Activated T-cell treated with anti-CD3 and anti-CD28 coated beads for 1 hour (primary cell): ENCODE results near the gene ACVR1C.
"Not testable (repeated sequence)": the region's sequence is repeated elsewhere in the genome, so short reads cannot be mapped to it uniquely, and the experiment has no call there.

ENCODE experiments used
- DNase-seq: peaks from one replicate; pipeline ENCODE4 v3.0.0-alpha.2; 2020; ENCODE audit warnings: low read depth

ACVR1C gene

DNA sequence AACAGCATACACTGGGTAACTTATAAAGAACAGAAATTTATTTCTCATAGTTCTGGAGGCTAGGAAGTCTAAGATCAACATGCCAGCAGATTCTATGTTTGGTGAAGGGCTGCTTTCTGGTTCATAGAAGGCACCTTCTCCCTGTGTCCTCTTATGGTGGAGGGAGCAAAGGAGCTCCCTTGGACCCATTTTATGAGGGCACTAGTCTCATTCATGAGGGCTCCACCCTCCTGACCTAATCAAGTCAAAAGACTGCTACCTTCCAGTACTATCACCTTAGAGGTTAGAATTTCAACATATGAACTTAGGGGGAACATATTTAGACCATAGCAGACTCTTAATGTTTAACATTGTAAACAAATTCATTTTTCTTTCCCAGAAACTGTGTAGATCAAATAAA lies 54.5 kb downstream of the ACVR1C start:
- DNase-seq = no peak

DNA sequence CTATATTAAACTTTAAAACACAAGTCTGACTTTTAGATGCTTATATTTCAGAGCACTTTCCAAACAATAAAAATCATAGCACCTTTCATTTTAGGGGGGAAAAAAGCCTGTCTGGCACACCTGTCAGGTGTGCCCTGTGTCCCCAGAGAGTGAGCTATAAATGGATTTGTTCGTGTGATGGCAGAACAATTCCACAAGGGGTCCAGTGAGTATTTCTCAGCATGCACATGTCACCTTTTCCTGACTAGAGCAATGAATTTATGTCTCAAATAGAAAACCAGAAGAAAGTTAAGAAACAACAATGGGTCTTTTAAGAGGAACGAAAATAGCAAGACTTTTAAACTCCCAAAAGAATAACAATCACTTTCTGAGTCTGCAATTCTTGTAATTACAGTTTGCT lies 55.9 kb downstream of the ACVR1C start:
- no peak for DNase-seq

DNA sequence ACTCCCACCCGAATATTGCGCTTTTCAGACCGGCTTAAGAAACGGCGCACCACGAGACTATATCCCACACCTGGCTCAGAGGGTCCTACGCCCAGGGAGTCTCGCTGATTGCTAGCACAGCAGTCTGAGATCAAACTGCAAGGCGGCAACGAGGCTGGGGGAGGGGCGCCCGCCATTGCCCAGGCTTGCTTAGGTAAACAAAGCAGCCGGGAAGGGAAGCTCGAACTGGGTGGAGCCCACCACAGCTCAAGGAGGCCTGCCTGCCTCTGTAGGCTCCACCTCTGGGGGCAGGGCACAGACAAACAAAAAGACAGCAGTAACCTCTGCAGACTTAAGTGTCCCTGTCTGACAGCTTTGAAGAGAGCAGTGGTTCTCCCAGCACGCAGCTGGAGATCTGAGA lies 62.0 kb downstream of the ACVR1C start:
- DNase-seq = not testable (repeated sequence)

DNA sequence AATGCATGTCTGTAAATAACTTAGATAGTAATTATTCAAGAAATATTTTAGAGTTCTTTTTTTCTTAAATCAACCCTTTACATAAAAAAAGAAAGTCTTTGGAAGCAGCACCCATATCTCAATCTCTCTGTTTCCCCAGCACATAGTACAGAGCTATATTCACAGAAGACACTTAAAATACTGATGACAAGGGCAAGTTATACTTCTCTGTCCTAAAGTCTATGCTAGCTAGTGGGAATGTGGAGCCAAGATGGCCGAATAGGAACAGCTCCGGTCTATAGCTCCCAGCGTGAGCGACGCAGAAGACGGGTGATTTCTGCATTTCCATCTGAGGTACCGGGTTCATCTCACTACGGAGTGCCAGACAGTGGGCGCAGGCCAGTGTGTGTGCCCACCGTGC lies 62.6 kb downstream of the ACVR1C start:
- DNase-seq = not testable (repeated sequence)

DNA sequence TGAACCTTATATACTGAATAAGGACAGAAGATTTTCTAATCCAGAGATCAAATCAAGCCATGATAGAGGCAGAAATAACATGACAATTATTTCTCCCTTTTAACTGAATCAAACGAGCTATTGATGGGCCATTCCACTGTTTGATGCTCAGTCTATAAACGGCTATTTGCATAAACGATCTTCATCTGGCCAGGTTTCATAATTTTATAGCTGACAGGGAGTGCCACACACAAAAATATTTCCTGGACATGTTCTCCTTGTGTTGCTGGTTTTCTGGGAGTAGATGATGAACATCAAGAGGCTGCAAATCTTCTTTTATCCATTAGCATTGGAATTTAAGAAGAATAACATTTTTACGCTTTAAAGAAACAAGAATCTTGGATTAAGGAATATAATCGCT lies 63.1 kb downstream of the ACVR1C start:
- DNase-seq = no peak

DNA sequence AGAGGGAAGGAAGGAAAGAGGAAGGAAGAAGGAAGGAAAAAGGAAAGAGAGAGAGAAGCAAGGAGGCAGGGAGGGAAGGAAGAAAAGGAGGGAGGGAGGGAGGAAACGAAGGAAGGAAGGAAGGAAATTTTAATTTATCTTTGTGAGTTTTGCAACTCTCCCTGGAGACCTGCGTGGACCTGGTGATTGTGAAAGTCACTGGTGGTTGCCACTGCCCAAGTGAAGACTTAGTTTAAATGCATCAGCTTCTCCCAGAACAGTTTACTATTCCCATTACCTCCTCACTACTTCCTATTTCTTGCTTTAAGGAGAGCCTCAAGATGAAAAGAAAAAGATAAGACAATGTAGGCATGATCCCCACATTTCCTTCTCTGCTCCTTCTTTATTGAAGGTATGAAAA lies 68.8 kb downstream of the ACVR1C start:
- no peak for DNase-seq

DNA sequence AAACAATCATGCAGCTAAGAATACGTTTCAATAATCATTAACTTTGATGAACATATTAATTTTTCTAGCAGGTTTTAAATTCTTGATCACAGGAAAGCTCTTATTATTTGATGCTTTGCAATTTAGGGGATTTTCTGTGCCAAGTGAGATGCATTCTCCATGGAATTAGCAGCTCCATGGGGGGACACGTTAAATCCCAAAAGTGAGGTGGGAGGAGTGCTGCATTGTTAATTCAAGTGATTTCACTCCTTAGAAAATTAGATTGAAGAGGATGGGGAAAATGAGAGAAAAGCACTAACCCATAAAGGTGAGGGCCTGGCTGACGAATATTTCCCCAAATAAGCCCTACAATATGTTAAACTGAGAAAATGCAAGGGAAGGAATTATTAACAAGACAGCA lies 69.2 kb downstream of the ACVR1C start:
- DNase-seq = no peak

DNA sequence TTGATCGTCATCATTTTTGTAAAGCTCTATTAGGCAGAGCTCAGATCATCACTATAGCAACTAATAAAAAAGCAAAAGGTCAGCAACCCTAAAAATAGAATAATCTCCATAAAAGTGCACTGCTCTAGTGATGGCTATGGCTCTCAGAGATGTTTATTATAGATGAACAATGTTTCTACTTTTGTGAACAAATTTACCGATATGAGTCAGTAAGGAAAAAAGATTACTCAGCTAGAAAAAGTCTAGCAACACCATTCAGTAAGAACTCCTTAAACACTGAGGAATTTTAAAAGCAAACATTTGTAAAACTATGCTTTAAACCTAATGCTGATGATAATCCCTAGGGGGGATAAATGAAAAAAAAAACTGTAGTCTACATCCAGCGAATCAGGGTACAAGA lies 69.6 kb downstream of the ACVR1C start:
- DNase-seq = no peak

DNA sequence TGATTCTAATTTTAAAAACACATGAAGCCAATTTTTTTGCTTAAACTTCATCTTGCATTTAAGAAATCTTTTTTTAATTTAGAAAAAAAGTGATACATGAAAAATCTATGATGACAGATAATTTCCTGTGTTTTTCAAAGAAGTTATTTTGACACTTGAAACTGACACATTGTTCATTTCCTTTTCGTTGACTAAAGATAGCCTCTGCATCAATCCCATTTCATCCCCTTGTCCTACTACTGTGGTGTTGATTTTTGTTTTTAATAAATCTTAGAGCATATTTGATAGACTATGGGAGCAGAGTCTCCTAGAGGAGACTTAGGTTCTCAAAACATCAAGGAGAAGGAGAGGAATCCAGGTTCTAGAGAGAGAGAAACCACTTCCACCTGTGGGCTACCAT lies 70.9 kb downstream of the ACVR1C start:
- no peak for DNase-seq

DNA sequence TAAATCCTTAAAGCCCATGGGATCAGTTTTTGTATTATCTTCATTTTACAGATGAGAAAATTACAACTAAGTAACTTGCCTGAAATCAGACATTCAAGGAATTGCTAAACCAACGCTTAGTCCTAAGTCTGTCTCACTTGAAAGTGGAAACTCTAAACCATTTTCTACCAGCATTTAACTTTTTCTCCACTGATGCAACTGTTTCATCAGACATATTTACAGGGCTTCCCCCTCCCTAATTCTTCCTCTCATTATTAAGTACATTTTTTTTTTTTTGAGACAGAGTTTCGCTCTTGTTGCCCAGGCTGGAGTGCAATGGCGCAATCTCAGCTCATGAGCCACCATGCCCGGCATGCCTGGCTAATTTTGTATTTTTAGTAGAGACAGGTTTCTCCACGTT lies 88.6 kb downstream of the ACVR1C start:
- no peak for DNase-seq

DNA sequence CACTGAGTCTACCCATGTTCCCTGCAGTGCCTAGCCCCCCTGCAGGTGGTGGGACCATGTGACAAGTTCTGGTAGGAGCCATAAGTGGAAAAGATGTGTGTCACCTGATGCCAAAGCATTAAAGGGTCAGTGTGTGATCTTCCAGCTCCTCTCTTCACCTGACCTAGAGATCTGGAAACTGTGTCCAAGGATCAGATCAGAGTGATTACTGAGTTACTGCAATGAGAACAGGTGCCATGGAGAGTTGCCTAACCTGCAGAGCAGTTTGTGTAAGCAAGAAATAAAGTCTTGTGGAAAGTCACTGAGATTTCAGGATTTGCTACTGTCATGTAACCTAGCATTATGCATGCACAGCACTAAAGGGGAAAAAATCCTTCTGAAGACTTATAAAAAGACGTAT lies 90.6 kb downstream of the ACVR1C start:
- no peak for DNase-seq

DNA sequence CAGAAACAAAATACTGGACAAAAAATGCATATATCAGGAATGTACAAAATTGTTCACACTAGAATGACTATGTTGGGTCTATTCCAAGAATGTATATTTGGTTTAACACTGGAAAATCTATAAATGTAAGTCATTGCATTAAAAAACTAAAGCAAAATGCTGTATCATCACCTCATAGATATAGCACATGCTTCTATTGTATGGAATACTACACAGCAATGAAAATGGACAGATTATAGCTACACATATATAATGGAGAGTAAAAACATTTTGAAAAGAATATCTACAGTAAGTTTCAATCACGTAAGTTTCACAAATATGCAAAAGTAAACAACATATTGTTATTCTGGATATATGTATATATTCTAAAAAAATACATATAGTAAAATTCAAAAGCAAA lies 91.8 kb downstream of the ACVR1C start:
- DNase-seq = no peak

DNA sequence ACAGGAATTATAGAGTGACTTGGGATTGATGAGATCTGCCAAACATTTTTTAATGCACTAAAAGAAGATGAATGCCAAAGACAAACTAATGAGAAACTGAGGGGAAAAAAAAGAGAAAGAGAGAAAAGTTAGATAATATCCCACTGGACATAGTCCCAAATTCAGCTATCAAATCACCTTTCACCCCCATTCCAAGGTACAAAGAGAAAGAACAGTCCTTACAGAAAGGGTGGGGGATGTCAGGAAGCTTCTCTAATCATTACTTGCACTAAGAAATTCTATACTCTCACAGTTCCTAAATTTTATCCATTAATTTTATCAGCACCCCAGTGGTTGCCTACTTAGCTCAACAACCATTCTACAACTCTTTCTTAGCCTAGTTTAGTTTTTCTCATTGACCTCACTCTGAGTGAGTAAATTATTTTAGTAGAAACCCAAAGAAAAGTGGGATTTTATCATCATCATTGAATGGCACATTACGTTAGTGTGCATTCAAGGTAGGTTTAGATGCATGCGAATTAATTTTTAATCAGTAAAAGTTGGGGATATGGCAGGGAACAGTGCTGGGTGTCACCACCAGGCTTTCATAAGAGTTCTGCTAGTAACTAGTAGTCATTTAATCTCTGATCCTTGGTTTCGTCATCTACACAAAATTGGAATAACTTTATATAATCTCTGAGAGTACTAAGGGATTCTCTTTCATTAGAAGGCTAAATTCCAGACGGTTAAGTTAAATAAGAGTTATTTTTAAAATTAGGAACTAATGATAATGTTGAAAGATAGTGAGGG lies 99.5 kb downstream of the ACVR1C start:
- no peak for DNase-seq

DNA sequence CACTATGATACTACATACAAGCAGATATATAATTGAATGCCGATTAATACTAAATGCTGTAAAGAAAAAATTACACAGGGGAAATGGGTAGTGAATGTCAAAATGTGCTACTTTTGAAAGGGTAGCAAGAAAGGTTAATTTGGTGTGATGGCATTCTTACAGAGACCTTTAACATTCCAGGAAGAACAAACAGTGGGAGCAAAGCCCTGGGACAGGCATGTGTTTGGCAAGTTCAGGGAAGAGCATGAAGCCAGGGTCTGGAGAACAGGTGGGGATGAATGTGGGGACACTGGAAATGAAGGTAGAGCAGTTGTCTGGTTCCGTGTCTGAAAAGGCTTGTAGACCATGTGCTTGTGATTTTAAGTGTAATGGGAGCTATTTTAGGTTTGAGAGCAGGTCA lies 102.6 kb downstream of the ACVR1C start:
- no peak for DNase-seq

DNA sequence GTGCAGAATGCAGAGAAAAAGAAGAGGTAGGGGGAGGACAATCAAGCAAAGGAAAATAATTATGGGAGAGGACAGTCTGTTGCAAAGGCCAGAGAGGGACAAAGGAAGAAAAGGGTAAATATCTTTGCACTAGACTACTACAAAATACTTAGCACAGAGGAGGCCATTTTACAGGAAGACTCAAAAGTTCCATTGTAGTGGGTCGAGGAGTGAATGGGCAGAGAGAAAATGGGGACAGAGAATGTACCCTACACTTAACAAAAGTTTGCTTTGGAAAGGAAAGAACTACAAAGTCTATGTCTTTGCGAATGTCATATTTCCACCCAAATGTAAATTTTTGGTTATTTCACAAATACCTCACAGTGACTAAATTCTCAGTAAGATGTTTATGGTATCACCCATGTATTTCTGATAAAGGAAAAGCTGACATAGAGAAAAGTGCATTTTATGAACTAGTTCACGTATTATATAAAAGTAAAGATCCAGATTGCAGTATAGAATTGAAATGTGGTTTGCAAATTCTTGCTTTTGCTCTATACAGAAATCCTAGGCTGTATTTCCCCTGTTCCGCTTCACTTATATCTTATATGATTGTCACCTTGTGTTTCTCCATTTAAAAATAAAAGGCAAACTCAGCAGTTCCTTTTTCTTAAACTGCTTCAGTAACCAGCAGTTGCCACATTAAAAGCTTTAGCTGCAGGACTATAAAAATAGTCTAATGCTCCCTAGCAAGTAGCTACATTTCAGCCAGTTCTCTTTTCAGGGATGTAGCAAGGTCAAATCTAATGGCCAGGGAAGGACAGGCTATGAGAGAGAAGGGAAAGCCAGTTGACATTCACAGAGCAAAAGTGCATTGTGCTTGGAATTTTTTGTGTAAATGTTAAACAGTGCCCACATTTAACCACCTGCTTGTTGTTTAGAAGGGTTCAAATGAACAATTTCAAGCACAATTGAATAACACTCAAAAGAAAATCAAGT lies 105.1 kb downstream of the ACVR1C start:
- no peak for DNase-seq

DNA sequence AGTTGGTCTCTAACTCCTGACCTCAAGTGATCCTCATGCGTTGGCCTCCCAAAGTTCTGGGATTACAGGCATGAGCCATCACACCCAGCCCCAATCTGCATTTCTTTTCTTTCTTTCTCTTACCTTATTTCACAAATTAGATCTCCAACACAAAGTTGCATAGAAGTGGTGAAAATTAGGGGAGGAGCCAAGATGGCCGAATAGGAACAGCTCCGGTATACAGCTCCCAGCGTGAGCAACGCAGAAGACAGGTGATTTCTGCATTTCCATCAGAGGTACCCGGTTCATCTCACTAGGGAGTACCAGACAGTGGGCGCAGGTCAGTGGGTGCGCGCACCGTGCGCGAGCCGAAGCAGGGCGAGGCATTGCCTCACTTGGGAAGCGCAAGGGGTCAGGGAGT lies 113.7 kb downstream of the ACVR1C start:
- DNase-seq = not testable (repeated sequence)

DNA sequence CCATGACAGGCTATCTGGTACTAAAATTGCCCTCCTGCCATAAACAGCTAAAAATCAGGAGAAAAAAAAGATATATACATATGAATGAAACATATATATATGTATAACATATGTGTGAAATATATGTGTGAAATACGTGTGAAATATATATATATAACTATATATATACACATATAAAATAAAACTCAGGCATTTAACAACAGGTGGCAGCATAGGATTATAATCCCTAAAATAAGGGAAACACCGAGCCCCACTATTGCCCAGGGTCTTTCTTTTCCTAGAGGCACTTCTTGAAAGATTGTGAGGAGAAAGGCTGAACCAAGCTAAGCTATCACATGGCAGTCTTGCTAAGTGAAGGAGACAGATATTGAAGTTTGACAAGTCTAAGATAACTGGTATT lies 118.9 kb downstream of the ACVR1C start:
- DNase-seq = no peak

DNA sequence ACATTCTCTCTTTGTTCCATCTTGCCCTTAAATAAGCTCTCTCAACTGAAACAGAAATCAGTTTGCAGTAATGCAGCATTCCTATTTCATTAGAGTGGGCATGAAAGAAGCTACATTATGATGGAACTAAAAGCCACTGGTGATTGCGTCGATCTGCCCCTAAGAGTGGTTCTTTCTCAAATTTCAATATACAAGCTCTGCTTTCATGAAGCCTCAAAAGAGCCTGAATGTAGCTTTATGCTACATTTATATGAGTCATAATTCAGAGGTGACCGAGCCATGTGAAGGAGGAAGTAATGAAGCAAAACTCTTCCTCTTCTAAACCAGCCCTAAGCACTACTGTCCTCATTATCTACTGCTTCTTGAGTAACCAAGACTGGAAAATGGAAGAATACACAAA lies 120.0 kb downstream of the ACVR1C start:
- DNase-seq = no peak

DNA sequence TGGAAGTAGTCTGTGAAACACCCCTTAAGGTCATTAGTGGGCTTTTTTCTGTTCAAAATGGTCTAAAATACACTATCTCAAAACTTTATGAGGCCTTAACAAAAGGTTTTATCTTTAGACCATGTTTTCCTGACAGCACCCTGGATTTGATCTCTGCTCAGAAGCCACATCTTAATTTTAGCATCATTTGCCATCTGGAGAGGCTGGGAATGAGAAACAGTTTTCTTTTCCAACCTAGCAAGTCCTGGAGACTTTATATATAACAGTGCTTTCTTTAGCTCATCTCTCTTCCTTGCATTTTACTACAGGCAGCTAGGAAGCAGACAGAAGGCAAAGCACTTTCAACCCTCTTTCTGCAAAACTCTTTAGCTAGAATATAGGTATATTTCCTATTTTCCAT lies 122.1 kb downstream of the ACVR1C start:
- DNase-seq = no peak

DNA sequence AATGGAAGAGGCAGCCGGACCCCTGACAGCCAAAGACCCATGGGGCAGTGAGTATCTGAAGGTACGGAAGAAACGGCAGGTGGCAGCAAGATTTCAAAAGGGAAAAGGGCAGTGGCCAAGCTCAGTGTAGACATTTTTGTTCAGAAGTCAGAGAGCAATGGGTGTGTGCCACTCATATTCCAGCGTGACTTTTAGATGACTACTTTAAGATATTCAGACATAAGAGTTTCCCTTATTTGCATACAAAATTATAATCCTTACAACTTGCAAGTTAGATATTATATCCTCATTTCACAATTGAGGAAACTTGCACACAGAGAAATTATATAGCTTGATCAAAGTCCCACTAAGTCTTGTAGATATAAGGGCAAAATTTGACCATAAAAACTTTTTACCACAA lies 124.0 kb downstream of the ACVR1C start:
- no peak for DNase-seq

DNA sequence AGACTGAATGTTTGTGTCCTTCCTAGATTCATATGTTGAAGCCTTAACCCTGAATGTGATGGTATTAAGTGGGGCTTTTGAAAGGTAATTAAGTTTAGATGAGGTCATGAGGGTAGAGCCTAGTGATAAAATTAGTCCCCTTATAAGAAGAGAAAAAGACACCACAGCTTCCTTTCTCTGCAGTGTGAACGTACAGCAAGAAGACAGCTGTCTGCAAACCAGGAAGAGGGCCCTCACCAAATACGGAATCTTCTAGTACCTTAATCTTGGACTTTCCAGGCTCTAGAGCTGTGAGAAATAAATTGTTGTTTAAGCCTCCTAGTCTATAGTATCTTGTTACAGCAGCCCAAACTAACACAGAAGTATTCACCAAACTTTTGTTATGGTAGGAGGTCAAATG lies 127.6 kb downstream of the ACVR1C start:
- DNase-seq = no peak

DNA sequence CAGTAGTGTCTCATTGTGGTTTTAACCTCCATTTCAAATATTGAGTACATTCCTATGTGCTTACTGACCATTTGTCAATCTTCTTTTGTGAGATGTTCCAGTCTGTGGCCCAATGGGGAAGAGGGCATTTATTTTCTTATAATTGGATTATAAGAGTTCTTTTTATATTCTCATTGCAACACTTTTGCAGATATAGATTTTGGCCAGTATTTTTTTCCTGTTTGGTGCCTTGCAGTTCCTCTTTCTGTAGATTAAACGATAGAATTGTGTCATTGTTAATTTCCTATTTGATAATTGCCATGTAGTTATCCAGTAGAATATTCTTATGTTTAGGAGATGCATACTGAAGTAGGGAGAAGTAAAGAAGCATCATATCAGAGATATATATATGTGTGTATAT lies 128.3 kb downstream of the ACVR1C start:
- DNase-seq = no peak

DNA sequence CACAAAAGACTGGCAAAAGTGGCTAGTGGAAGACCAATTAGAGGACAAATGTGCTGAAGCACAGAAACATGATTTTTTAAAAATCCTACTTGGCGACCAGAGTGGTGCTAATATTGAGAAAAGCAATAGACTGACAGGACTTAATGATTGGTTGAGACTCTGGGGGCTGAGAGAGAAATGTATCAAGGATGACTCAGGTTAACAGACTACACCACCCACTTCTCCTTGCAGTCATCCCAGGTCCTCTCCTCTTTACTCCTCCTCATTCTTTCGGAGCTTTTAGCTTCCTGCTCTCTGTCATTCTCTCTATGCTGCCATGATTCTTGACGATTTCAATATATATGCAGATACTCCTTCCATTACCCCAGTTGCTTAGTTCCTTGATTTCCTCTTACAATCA lies 130.2 kb downstream of the ACVR1C start:
- DNase-seq = no peak
